Kidney (tissue), 14 donors: ENCODE results near the gene FBXO28. TPM values are rescaled to one million over a fixed set of nuclear protein-coding genes. Genes with fewer than 3 reads are reported as not detected.

Experiments used
- DNase-seq, 5 donors: peaks; one replicate each; pipeline ENCODE4 v3.0.0-alpha.2; 2013 to 2020
- FAIRE-seq: peaks from 2 replicates; lab custom pipeline; 2012; peaks lifted over from hg19 to GRCh38; lab: Jason Lieb, UNC
- H3K27ac ChIP-seq, 2 donors: one replicate each; pipeline ENCODE4 v1.7.0; 2013; ENCODE audit warnings: low read depth in 2 of 2, low read length in 2 of 2, inconsistent platforms in 1 of 2
- H3K27me3 ChIP-seq: one replicate; pipeline ENCODE4 v1.7.1; 2013; ENCODE audit warnings: low read length, inconsistent platforms; ENCODE audit not compliant: control insufficient read depth, insufficient read depth
- H3K36me3 ChIP-seq, 3 donors: one replicate each; pipeline versions ENCODE4 v1.7.0 to v1.7.1; 2013; ENCODE audit warnings: low read length in 3 of 3, control low read depth in 1 of 3, inconsistent platforms in 1 of 3; ENCODE audit not compliant: insufficient read depth in 3 of 3, control insufficient read depth in 2 of 3
- H3K4me1 ChIP-seq, 3 donors: one replicate each; pipeline versions ENCODE4 v1.7.0 to v1.7.1; 2013; ENCODE audit warnings: low read length in 3 of 3, inconsistent platforms in 1 of 3, low read depth in 1 of 3; ENCODE audit not compliant: control insufficient read depth in 2 of 3, insufficient read depth in 2 of 3
- H3K4me3 ChIP-seq, 3 donors: one replicate each; pipeline versions ENCODE4 v1.7.0 to v1.8.1; 2013; ENCODE audit warnings: low read length in 3 of 3, control low read depth in 1 of 3, inconsistent platforms in 1 of 3
- H3K9ac ChIP-seq, 3 donors: one replicate each; pipeline versions ENCODE4 v1.7.0 to v1.7.1; 2013; ENCODE audit warnings: low read length in 3 of 3, control low read depth in 1 of 3, inconsistent platforms in 1 of 3
- H3K9me3 ChIP-seq, 3 donors: one replicate each; pipeline versions ENCODE4 v1.7.0 to v1.7.1; 2013; ENCODE audit warnings: low read length in 3 of 3, control low read depth in 1 of 3, inconsistent platforms in 1 of 3; ENCODE audit not compliant: control insufficient read depth in 2 of 3, insufficient read depth in 1 of 3
- intact Hi-C: fragments of 100-400 bp; cut with DNase I; formaldehyde crosslinking; loops from one replicate; pipeline ENCODE4 v1.11.1; 2022
- polyA plus RNA-seq: library from polyadenylated mRNA; stranded (reverse); fragments of 350-450 nt; fragmentation: Illumina TruSeq; extraction: RNeasy Lipid Tissue Mini Kit (QIAGEN cat#74804); gene quantifications from one replicate; pipeline ENCODE4 v1.2.3, GENCODE V29; 2014; ENCODE audit warnings: low read depth, low replicate concordance; ENCODE audit not compliant: insufficient read depth
- total RNA-seq: library from RNA; stranded (reverse); fragmentation: NEBNext Ultra II Directional; extraction: Animal tissue kit (Norgen Biotek cat#: 25700); gene quantifications from one replicate; pipeline ENCODE4 v1.2.1, GENCODE V29; 2021
- TF ChIP-seq, protein P1 (sequence below): IDR thresholded peaks from 3 replicates; pipeline ENCODE4 v1.5.1; 2012; ENCODE audit warnings: mild to moderate bottlenecking, moderate library complexity, borderline replicate concordance; ENCODE audit not compliant: insufficient read depth; ENCODE audit errors: extremely low read depth
- donor health status: control.
- donor health status: control.
- donor health status: control.
- donor health status: control.
- donor health status: control.
- donor health status: DM: yes; HTN: yes; CAD: no.
- donor health status: Normal renal cell carcinoma (clear cell type).

FBXO28 gene
- total and polyA plus RNA-seq, 2 donors from 2014 or later: 8.8 to 31.4 TPM

DNA sequence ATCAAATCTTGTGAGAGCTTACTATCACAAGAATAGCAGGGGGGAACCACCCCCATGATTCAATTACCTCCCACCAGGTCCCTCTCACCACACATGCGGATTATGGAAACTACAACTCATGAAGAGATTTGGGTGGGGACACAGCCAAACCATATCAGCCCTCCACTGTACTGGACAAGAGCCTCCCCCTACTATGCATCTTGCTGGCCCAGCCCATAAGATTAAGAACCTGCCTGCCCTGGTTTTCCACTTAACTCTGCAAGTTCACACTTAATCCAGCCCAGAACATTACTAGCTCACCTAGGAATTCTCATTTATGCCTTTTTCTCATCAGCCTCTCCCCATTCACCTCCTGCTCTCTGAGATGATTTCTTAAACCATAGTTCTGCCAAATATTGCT lies 18.0 kb upstream of the FBXO28 start:
- TF ChIP-seq, protein P1, sequence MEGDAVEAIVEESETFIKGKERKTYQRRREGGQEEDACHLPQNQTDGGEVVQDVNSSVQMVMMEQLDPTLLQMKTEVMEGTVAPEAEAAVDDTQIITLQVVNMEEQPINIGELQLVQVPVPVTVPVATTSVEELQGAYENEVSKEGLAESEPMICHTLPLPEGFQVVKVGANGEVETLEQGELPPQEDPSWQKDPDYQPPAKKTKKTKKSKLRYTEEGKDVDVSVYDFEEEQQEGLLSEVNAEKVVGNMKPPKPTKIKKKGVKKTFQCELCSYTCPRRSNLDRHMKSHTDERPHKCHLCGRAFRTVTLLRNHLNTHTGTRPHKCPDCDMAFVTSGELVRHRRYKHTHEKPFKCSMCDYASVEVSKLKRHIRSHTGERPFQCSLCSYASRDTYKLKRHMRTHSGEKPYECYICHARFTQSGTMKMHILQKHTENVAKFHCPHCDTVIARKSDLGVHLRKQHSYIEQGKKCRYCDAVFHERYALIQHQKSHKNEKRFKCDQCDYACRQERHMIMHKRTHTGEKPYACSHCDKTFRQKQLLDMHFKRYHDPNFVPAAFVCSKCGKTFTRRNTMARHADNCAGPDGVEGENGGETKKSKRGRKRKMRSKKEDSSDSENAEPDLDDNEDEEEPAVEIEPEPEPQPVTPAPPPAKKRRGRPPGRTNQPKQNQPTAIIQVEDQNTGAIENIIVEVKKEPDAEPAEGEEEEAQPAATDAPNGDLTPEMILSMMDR: no peak
- H3K27ac ChIP-seq: no peak overlapping the region
- intact Hi-C loops: no loop called here
- no peaks in the 10 kb centered on the region for H3K9me3 ChIP-seq
- H3K27me3 ChIP-seq: no peaks in the 10 kb centered on the region
- FAIRE-seq (no peak), DNase-seq (no peak)
- no peak overlapping the region for H3K9ac ChIP-seq
- no peak overlapping the region for H3K4me3 ChIP-seq
- no peaks in the 10 kb centered on the region for H3K36me3 ChIP-seq
- no peaks in the 10 kb centered on the region for H3K4me1 ChIP-seq

DNA sequence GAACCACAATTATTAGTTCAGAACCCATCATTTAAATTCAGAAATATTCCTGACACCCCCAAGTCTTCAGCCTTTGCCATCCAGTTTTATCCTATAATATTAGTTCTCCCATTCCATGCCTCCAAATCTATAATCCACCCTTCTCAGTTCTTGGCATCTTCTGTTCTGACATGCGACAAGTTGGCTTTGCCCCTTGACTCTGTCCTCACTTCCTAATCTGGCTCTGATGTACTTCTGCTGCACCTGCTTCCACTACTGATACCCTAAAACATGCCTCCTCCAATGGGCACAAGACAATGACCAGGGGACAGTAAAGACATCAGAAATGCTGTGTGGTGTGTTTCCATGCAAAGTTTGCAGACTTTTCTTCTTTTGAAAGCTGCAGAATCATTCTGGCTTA lies 17.1 kb upstream of the FBXO28 start:
- Histone ChIP-seq H3K4me3 (no peak overlapping the region), H3K27me3 (no peaks in the 10 kb centered on the region), H3K9ac (no peak overlapping the region), H3K27ac (no peak overlapping the region), H3K9me3 (no peaks in the 10 kb centered on the region), H3K4me1 (no peaks in the 10 kb centered on the region), H3K36me3 (no peaks in the 10 kb centered on the region)
- TF ChIP-seq, protein P1: no peak
- DNase-seq (no peak), FAIRE-seq (no peak)
- intact Hi-C loops: no loop called here

DNA sequence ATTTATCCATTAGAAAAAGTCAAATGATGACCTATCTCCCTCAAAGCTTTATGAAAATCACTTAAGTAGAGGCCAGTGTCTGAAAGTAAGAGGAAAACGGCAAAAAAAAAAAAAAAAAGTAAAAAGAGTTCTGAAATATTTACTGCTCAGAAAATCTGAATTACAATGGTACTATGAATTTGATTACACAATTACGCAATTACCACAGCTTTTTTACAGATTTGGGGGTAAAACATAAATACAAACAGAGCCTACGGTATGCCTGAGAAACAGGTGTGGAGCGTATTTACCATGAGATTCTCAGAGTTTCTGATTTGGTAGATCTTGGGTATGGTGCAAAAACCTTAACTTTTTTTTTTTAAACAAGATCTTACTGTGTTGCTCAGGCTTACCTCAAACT lies 15.9 kb upstream of the FBXO28 start:
- FAIRE-seq (no peak), DNase-seq (no peak)
- no peaks in the 10 kb centered on the region for H3K9me3 ChIP-seq
- no peak overlapping the region for H3K9ac ChIP-seq
- intact Hi-C loops: no loop called here
- H3K36me3 ChIP-seq: no peaks in the 10 kb centered on the region
- TF ChIP-seq, protein P1: no peak
- H3K4me3 ChIP-seq: no peak overlapping the region
- H3K4me1 ChIP-seq: no peaks in the 10 kb centered on the region
- H3K27ac ChIP-seq: no peak overlapping the region
- no peaks in the 10 kb centered on the region for H3K27me3 ChIP-seq
